Stomach (tissue), 4 donors: ENCODE data around the gene OR52K2.

Source experiments
- CTCF ChIP-seq, 7 experiments: fragments of 450-650 bp in 4 of 7; fragments of 200-600 bp in 3 of 7; sonication (generic) in 3 of 7; IDR thresholded peaks; one replicate each; pipeline ENCODE4 v1.5.1; 2016 to 2019; ENCODE audit warnings: antibody characterized with exemption in 7 of 7, control low read depth in 2 of 7, mild to moderate bottlenecking in 1 of 7
- EP300 ChIP-seq: sonication (generic); formaldehyde crosslinking; IDR thresholded peaks from one replicate; pipeline ENCODE4 v1.6.1; 2017; ENCODE audit warnings: antibody characterized with exemption
- POLR2A ChIP-seq, 4 donors: fragments of 450-650 bp; IDR thresholded peaks; one replicate each; pipeline ENCODE4 v1.6.1; 2016; ENCODE audit warnings: antibody characterized with exemption in 4 of 4, control low read depth in 2 of 4, mild to moderate bottlenecking in 1 of 4, moderate library complexity in 1 of 4

DNA sequence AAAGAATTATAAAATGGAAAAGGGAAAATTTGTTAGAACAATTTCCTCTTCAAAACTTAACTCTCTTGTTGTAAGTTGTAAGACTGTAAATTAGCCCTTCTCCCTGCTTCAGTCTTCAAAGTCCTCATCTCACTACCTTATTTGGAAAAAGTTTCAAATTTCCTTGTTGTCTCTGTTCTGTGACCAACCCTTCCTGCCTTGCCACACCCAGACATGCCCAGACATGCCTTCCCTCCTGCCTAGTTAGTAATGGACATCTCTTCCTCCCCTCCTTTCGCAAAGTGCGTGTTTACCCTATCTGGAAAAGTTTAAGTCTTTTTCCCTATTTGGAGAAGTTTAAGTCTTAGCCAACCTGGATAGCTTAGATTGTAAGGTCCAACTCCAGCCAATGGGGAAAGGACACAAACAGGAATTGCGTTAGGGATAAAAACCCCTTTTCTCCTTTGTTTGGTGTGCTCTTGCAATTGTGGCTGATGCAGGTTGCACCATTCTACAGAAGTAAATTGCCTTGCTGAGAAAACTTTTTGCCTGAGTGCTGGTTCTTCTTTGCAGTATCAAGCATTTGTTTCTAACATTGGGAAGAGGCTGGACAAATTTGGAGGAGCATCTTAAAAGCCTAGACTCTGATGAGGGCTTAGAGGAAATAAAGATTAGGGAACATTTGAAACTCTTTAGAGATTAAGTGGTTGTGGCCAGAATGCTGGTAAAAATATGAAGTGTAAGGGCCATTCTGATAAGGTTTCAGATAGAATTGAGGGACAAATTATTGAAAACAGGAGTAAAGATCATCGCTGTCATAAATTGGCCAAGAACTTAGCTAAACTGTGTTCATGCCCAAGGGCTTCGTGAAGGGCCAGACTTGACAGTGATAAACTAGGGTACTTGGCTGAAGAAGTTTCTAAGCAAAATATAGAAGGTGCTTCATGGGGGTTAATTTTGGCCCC lies 15.4 kb downstream of the OR52K2 start:
- TF ChIP-seq POLR2A (IDR thresholded peaks at IDR 0.05): no peak
- TF ChIP-seq EP300: no peak
- TF ChIP-seq CTCF (IDR thresholded peaks at IDR 0.05): no peak
